CD14-positive monocyte (primary cell): Measurements from ENCODE around the gene MAN1C1. TPM values are rescaled to one million over a fixed set of nuclear protein-coding genes. Genes with fewer than 3 reads are reported as not detected.

Experiments used
- DNase-seq, 3 donors: peaks; one replicate each; pipeline ENCODE4 v3.0.0-alpha.2; 2011 to 2022
- H2AFZ ChIP-seq: 2 replicates; pipeline ENCODE4 v1.6.0; 2012; ENCODE audit warnings: mild to moderate bottlenecking, low read depth, low read length, inconsistent platforms; ENCODE audit not compliant: insufficient read depth, poor library complexity, severe bottlenecking
- H3K27ac ChIP-seq, 2 donors: 1 replicate in 1 of 2; 2 replicates in 1 of 2; pipeline ENCODE4 v1.5.1; 2012 to 2013; ENCODE audit warnings: low read length in 2 of 2, control low read depth in 1 of 2, inconsistent platforms in 1 of 2, low read depth in 1 of 2, mild to moderate bottlenecking in 1 of 2
- H3K27me3 ChIP-seq, 2 donors: one replicate each; pipeline versions ENCODE4 v1.6.0 to v1.6.1; 2011 to 2013; ENCODE audit warnings: low read length in 2 of 2; ENCODE audit not compliant: control insufficient read depth in 2 of 2, insufficient read depth in 2 of 2
- H3K36me3 ChIP-seq, 2 donors: replicated peaks in 1 of 2; 1 replicate in 1 of 2; 2 replicates in 1 of 2; pipeline versions ENCODE4 v1.5.1 to v1.6.1; 2012 to 2013; ENCODE audit warnings: low read length in 2 of 2, control low read depth in 1 of 2, inconsistent platforms in 1 of 2, mild to moderate bottlenecking in 1 of 2; ENCODE audit not compliant: insufficient read depth in 2 of 2, control insufficient read depth in 1 of 2
- H3K4me1 ChIP-seq, 2 donors: 1 replicate in 1 of 2; 2 replicates in 1 of 2; pipeline versions ENCODE4 v1.5.1 to v1.6.1; 2012 to 2013; ENCODE audit warnings: low read length in 2 of 2, control low read depth in 1 of 2, inconsistent platforms in 1 of 2, mild to moderate bottlenecking in 1 of 2, moderate library complexity in 1 of 2; ENCODE audit not compliant: insufficient read depth in 2 of 2, control insufficient read depth in 1 of 2
- H3K4me2 ChIP-seq: replicated peaks from 2 replicates; pipeline ENCODE3; 2012; ENCODE audit warnings: low read length, moderate library complexity, mild to moderate bottlenecking; ENCODE audit not compliant: poor library complexity, severe bottlenecking; ENCODE audit errors: extremely low read depth
- H3K4me3 ChIP-seq, 3 experiments: fragments of 200-600 bp in 1 of 3; sonication (generic) in 1 of 3; replicated peaks in 1 of 3; 1 replicate in 2 of 3; 2 replicates in 1 of 3; pipeline ENCODE4 v1.5.1; 2011 to 2013; ENCODE audit warnings: low read length in 3 of 3, mild to moderate bottlenecking in 3 of 3, control low read depth in 2 of 3, low read depth in 2 of 3, inconsistent platforms in 1 of 3, moderate library complexity in 1 of 3
- H3K79me2 ChIP-seq: 2 replicates; pipeline ENCODE4 v1.6.0; 2012; ENCODE audit warnings: mild to moderate bottlenecking, control low read depth, inconsistent platforms, low read length, moderate library complexity; ENCODE audit not compliant: insufficient read depth
- H3K9ac ChIP-seq: 2 replicates; pipeline ENCODE4 v1.6.0; 2017; ENCODE audit warnings: low read length, mild to moderate bottlenecking; ENCODE audit not compliant: insufficient read depth, poor library complexity, severe bottlenecking
- H3K9me3 ChIP-seq, 2 donors: replicated peaks in 1 of 2; 1 replicate in 1 of 2; 2 replicates in 1 of 2; pipeline versions ENCODE4 v1.5.1 to v1.6.1; 2012 to 2013; ENCODE audit warnings: low read length in 2 of 2, control low read depth in 1 of 2; ENCODE audit not compliant: control insufficient read depth in 1 of 2, insufficient read depth in 1 of 2
- H4K20me1 ChIP-seq: 2 replicates; pipeline ENCODE4 v1.6.0; 2012; ENCODE audit warnings: mild to moderate bottlenecking, low read length, control low read depth, moderate library complexity; ENCODE audit not compliant: insufficient read depth
- H3K27ac Mint-ChIP-seq, 7 donors: one replicate each; pipeline ENCODE4 v1.8.0; 2020; ENCODE audit warnings: mild to moderate bottlenecking in 7 of 7, mixed read lengths in 7 of 7, moderate library complexity in 6 of 7, inconsistent platforms in 2 of 7
- H3K27me3 Mint-ChIP-seq, 3 donors: one replicate each; pipeline ENCODE4 v1.8.0; 2021 to 2022; ENCODE audit warnings: low read depth in 3 of 3, mild to moderate bottlenecking in 3 of 3, mixed read lengths in 3 of 3, moderate library complexity in 3 of 3, inconsistent platforms in 1 of 3
- H3K36me3 Mint-ChIP-seq, 2 donors: one replicate each; pipeline ENCODE4 v1.8.0; 2020; ENCODE audit warnings: mixed read lengths in 2 of 2, inconsistent platforms in 1 of 2, mild to moderate bottlenecking in 1 of 2
- H3K4me1 Mint-ChIP-seq: one replicate; pipeline ENCODE4 v1.8.0; 2020; ENCODE audit warnings: mild to moderate bottlenecking, mixed read lengths
- H3K4me3 Mint-ChIP-seq, 2 donors: one replicate each; pipeline ENCODE4 v1.8.0; 2020; ENCODE audit warnings: mild to moderate bottlenecking in 2 of 2, mixed read lengths in 2 of 2, moderate library complexity in 1 of 2
- H3K9me3 Mint-ChIP-seq, 7 donors: one replicate each; pipeline ENCODE4 v1.8.0; 2020 to 2022; ENCODE audit warnings: mixed read lengths in 7 of 7, mild to moderate bottlenecking in 6 of 7, moderate library complexity in 6 of 7, inconsistent platforms in 2 of 7
- CTCF ChIP-seq: fragments of 200-600 bp; IDR thresholded peaks from one replicate; pipeline ENCODE4 v1.8.0; 2022; ENCODE audit warnings: antibody characterized with exemption, mild to moderate bottlenecking
- WGBS: methylation state at CpG from one replicate; pipeline ENCODE4 v1.1.5; 2013; ENCODE audit warnings: missing lambda C conversion rate; ENCODE audit not compliant: insufficient coverage; 5-methylcytosine and 5-hydroxymethylcytosine counted together
- intact Hi-C, 2 donors: fragments of 100-400 bp; cut with micrococcal nuclease; formaldehyde crosslinking; loops; one replicate each; pipeline versions ENCODE4 v1.15.0 to v1.15.1; 2023
- polyA plus RNA-seq, 3 donors: library from polyadenylated mRNA; depleted of rRNA in 1 of 3; unstranded in 2 of 3; stranded (reverse) in 1 of 3; fragments of 300-500 nt in 2 of 3; fragments of >200 nt in 1 of 3; fragmentation: Illumina TruSeq in 2 of 3; gene quantifications; 1 replicate in 2 of 3; 2 replicates in 1 of 3; pipeline ENCODE4 v1.2.3, GENCODE V29; 2012 to 2021

Gene MAN1C1
- polyA plus RNA-seq, 3 donors, result 1.2 to 7.2 (median 1.7) TPM

GRCh38 chr1:25792115-25792514 is 175.5 kb downstream of the MAN1C1 start:
- intact Hi-C loops, result no loop called here
- Histone ChIP-seq H3K79me2 (no peaks in the 10 kb centered on the region), H3K27ac (no peak overlapping the region), H2AFZ (no peak overlapping the region), H3K9me3 (no peaks in the 10 kb centered on the region), H3K4me2 (no peak overlapping the region), H4K20me1 (no peaks in the 10 kb centered on the region), H3K4me3 (no peak overlapping the region), H3K4me1 (no peaks in the 10 kb centered on the region), H3K27me3 (no peaks in the 10 kb centered on the region), H3K36me3 (peaks cover 0 to 8% of the 10 kb centered on the region in 2 donors), H3K9ac (no peak overlapping the region)
- DNase-seq, result no peak
- peaks cover 0 to 3% (median 0%) of the 10 kb centered on the region in 3 donors for H3K27me3 Mint-ChIP-seq
- H3K4me1 Mint-ChIP-seq, result peaks cover 6% of the 10 kb centered on the region
- peaks cover 0 to 4% (median 0%) of the 10 kb centered on the region in 7 donors for H3K9me3 Mint-ChIP-seq
- TF ChIP-seq CTCF, result no peak
- H3K4me3 Mint-ChIP-seq, result no peak overlapping the region
- WGBS, result 100% methylated on average over 1 of the region's 4 CpGs
- H3K36me3 Mint-ChIP-seq, result peaks cover 11% of the 10 kb centered on the region in 2 donors
- no peak overlapping the region for H3K27ac Mint-ChIP-seq

GRCh38 chr1:25793585-25794170 is 177.1 kb downstream of the MAN1C1 start:
- Histone ChIP-seq H3K27me3 (no peaks in the 10 kb centered on the region), H3K4me2 (no peak overlapping the region), H3K4me3 (no peak overlapping the region), H3K27ac (no peak overlapping the region), H3K36me3 (no peaks in the 10 kb centered on the region), H3K9ac (no peak overlapping the region), H3K4me1 (no peaks in the 10 kb centered on the region), H3K79me2 (no peaks in the 10 kb centered on the region), H4K20me1 (no peaks in the 10 kb centered on the region), H2AFZ (no peak overlapping the region), H3K9me3 (no peaks in the 10 kb centered on the region)
- peaks cover 0 to 1% (median 0%) of the 10 kb centered on the region in 7 donors for H3K9me3 Mint-ChIP-seq
- WGBS, result 78% methylated on average over 6 of the region's 7 CpGs
- peaks cover 1 to 5% of the 10 kb centered on the region in 2 donors for H3K36me3 Mint-ChIP-seq
- H3K4me3 Mint-ChIP-seq, result no peak overlapping the region
- intact Hi-C loops, result no loop called here
- peaks cover 9% of the 10 kb centered on the region for H3K4me1 Mint-ChIP-seq
- H3K27ac Mint-ChIP-seq, result no peak overlapping the region
- TF ChIP-seq CTCF, result no peak
- no peak for DNase-seq
- H3K27me3 Mint-ChIP-seq, result peaks cover 2 to 3% (median 2%) of the 10 kb centered on the region in 3 donors
